Lower leg skin (tissue), 4 donors: ENCODE measurements around the gene NXNL1. TPM values are rescaled to one million over a fixed set of nuclear protein-coding genes. Genes with fewer than 3 reads are reported as not detected.

ENCODE experiments used
- DNase-seq, 2 donors: peaks; one replicate each; pipeline ENCODE4 v3.0.0-alpha.2; 2019; ENCODE audit warnings: low spot score in 2 of 2
- H3K4me3 ChIP-seq: fragments of 200-600 bp; sonication (generic); 2 replicates; pipeline ENCODE4 v1.5.1; 2017; ENCODE audit warnings: mild to moderate bottlenecking, low read depth; ENCODE audit not compliant: poor library complexity, severe bottlenecking
- POLR2A ChIP-seq, 2 donors: fragments of 450-650 bp; IDR thresholded peaks; one replicate each; pipeline ENCODE4 v1.6.1; 2016 to 2017; ENCODE audit warnings: antibody characterized with exemption in 2 of 2, mild to moderate bottlenecking in 1 of 2, moderate library complexity in 1 of 2
- WGBS, 2 donors: methylation state at CpG; one replicate each; pipeline ENCODE4 v1.1.5; 2018; 5-methylcytosine and 5-hydroxymethylcytosine counted together
- intact Hi-C: fragments of 100-400 bp; cut with DNase I; formaldehyde crosslinking; loops from one replicate; pipeline ENCODE4 v1.15.0; 2023; ENCODE audit warnings: low total_unique reads
- total RNA-seq, 4 donors: library from RNA; depleted of rRNA; stranded (reverse); fragments of >200 nt; gene quantifications; one replicate each; pipeline ENCODE4 v1.1.0, GENCODE V29; 2016
- TF ChIP-seq, protein P1 (sequence below), 3 donors: fragments of 450-650 bp; IDR thresholded peaks; one replicate each; pipeline ENCODE4 v1.5.1; 2016; ENCODE audit warnings: antibody characterized with exemption in 3 of 3, mild to moderate bottlenecking in 3 of 3, moderate library complexity in 2 of 3

The NXNL1 gene
- total RNA-seq, 4 donors from 2014 or later, result not detected

DNA sequence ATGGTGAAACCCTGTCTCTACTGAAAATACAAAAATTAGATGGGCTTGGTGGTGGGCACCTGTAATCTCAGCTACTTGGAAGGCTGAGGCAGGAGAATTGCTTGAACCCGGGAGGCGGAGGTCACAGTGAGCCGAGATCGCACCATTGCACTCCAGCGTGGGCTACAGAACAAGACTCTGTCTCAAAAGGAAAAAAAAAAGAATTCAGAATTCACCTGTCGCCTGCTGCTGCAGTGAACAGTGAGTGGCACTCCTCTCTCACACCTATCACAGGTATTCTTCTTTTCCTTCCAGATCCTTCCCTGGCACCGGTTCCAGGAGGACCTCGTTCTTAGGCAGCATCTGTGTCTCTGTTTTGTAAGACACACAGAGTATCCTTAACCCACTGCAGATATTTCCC lies 46.6 kb downstream of the NXNL1 start:
- no peak overlapping the region for H3K4me3 ChIP-seq
- 84 to 87% methylated on average over 8 of the region's 8 CpGs for WGBS, 2 donors
- TF ChIP-seq POLR2A (IDR thresholded peaks at IDR 0.05), result no peak
- TF ChIP-seq, protein P1, sequence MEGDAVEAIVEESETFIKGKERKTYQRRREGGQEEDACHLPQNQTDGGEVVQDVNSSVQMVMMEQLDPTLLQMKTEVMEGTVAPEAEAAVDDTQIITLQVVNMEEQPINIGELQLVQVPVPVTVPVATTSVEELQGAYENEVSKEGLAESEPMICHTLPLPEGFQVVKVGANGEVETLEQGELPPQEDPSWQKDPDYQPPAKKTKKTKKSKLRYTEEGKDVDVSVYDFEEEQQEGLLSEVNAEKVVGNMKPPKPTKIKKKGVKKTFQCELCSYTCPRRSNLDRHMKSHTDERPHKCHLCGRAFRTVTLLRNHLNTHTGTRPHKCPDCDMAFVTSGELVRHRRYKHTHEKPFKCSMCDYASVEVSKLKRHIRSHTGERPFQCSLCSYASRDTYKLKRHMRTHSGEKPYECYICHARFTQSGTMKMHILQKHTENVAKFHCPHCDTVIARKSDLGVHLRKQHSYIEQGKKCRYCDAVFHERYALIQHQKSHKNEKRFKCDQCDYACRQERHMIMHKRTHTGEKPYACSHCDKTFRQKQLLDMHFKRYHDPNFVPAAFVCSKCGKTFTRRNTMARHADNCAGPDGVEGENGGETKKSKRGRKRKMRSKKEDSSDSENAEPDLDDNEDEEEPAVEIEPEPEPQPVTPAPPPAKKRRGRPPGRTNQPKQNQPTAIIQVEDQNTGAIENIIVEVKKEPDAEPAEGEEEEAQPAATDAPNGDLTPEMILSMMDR (IDR thresholded peaks at IDR 0.05), result no peak
- DNase-seq, result no peak
- intact Hi-C loops, result no loop called here

DNA sequence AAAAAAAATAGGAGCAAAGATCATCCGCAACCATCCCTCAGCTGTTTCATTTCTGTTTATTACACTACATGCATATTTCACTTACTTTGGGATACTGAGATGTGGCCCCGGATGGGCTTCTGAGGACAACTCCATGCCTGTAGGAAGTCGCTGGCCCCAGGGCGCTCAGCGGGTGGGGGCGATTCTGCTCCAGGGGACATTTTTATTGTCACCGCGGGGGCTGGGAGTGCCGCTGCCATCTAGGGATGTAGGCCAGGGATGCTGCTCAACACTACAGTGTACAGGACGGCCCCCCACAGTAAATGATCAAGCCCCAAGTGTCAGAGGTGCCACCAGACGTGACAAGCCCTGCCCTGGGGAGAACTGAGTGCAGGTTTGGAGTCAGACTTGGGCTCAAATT lies 48.9 kb downstream of the NXNL1 start:
- WGBS, 2 donors, result 61 to 70% methylated on average over 11 of the region's 11 CpGs
- DNase-seq, result no peak
- TF ChIP-seq, protein P1 (IDR thresholded peaks at IDR 0.05), result no peak
- no peak for TF ChIP-seq POLR2A (IDR thresholded peaks at IDR 0.05)

DNA sequence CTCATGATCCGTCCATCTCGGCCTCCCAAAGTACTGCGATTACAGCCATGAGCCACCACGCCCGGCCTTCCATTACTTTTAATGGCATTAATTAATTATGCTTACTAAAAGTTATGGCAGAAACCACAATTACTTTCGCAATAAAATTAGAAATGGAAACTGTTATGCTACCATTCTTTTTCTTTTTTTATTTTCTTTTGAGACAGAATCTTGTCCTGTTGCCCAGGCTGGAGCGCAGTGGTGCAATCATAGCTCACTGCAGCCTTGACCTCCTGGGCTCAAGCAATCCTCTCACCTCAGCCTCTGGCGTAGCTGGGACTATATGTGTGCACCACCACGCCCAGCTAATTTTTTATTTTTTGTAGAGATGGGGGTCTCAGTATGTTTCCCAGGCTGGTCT lies 50.7 kb downstream of the NXNL1 start:
- TF ChIP-seq, protein P1 (IDR thresholded peaks at IDR 0.05), result no peak
- no peak for TF ChIP-seq POLR2A (IDR thresholded peaks at IDR 0.05)
- intact Hi-C loops, result no loop called here
- no peak for DNase-seq
- H3K4me3 ChIP-seq, result no peak overlapping the region
- WGBS, 2 donors, result 88 to 92% methylated on average over 9 of the region's 9 CpGs

More for the DNA sequence above, 48.9 kb downstream of the NXNL1 start:
- intact Hi-C loops, result no loop called here
- H3K4me3 ChIP-seq, result no peak overlapping the region

DNA sequence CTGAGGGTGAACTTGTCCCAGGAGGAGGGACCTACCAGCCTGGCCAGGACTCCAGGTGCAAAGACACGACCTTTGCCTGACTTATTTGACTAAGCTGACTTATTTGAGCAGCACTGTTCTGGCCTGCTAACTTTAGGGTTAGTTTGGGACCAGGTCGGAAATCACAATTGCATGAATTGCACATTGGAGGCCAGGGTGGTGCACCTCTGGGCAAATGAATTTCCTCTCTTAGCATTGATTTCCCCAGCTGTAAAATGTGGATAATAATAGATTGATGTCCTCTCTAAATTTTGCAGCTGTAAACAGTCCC lies 53.9 kb downstream of the NXNL1 start:
- TF ChIP-seq POLR2A (IDR thresholded peaks at IDR 0.05), result no peak
- TF ChIP-seq, protein P1 (IDR thresholded peaks at IDR 0.05), result no peak
- H3K4me3 ChIP-seq, result no peak overlapping the region
- 67 to 73% methylated on average over 2 of the region's 2 CpGs for WGBS, 2 donors
- no peak for DNase-seq
- intact Hi-C loops, result no loop called here

DNA sequence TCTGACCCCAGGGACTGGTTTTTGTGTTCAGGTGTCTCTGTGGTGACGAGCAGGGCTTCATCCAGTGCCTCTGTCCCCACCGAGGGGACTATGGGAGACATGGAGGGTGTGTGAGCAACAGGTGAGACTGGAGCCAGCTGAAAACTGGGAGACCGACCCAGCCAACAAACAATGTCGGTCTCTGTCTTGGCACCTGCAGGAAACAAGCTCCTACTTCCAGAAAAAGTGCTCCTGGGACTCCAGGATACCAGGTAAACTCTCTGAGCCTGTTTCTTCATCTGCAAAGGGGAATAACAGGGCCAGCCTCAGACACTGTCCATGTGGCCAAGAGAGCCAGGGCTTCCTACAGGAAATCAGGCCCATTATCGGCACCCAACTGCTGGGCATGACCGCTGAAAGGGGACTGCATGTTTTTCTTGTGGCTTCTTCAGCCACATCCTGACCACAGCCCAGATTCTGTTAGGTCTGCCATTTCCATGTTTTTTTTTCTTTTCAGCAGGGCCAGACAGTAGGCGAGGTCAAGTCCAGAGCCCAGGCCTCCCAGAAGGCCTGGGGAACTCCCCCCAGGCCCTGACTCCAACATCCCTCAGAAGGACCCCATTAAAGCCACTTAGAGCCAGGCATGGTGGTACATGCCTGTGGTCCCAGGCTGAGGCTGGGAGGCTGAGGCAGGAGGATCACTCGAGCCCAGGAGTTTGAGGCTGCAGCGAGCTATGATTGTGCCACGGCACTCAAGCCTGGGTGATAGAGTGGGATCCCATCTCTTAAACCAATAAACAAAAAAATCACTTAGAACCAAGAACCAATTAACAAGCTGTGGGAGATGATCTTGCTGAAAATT lies 54.5 kb downstream of the NXNL1 start:
- DNase-seq, result no peak
- H3K4me3 ChIP-seq, result no peak overlapping the region
- TF ChIP-seq POLR2A (IDR thresholded peaks at IDR 0.05), result no peak
- TF ChIP-seq, protein P1 (IDR thresholded peaks at IDR 0.05), result no peak
- intact Hi-C loops, result no loop called here
- 60 to 79% methylated on average over 10 of the region's 10 CpGs for WGBS, 2 donors

Other genes starting within 250 kb of the NXNL1 start
- gene USE1, start 245.6 kb downstream of the NXNL1 start, total RNA-seq, result 10 to 100 TPM; 16.6 to 25.5 (median 23.8) TPM
- 1 to 10 TPM; 2.6 to 7.9 (median 4.0) TPM for gene OCEL1, start 234.7 kb downstream of the NXNL1 start, total RNA-seq
- 100 to 1,000 TPM in 1 of 4 donors, 10 to 100 TPM in 3; 57.2 to 119 (median 83.6) TPM for gene NR2F6, start 215.0 kb downstream of the NXNL1 start, total RNA-seq
- gene USHBP1, start 196.2 kb downstream of the NXNL1 start, total RNA-seq, result 1 to 10 TPM in 3 of 4 donors, under 1 TPM in 1; 0.80 to 3.0 (median 2.0) TPM
- gene BABAM1, start 193.5 kb downstream of the NXNL1 start, total RNA-seq, result 10 to 100 TPM; 48.3 to 61.2 (median 59.6) TPM
- 1 to 10 TPM in 1 of 4 donors, under 1 TPM in 3; 0.07 to 1.1 (median 0.36) TPM for gene ANKLE1, start 179.0 kb downstream of the NXNL1 start, total RNA-seq
- gene ABHD8, start 157.5 kb downstream of the NXNL1 start, total RNA-seq, result 10 to 100 TPM; 20.2 to 34.9 (median 27.7) TPM
- 100 to 1,000 TPM in 3 of 4 donors, 10 to 100 TPM in 1; 88.4 to 228 (median 131) TPM for gene MRPL34, start 155.1 kb downstream of the NXNL1 start, total RNA-seq
- 10 to 100 TPM; 16.4 to 30.7 (median 26.3) TPM for gene DDA1, start 151.4 kb downstream of the NXNL1 start, total RNA-seq
- gene ANO8, start 126.1 kb downstream of the NXNL1 start, total RNA-seq, result 10 to 100 TPM; 31.1 to 56.8 (median 46.9) TPM
- 10 to 100 TPM; 30.6 to 36.8 (median 35.0) TPM for gene GTPBP3, start 123.4 kb downstream of the NXNL1 start, total RNA-seq
- 10 to 100 TPM; 11.7 to 96.5 (median 50.2) TPM for gene PLVAP, start 83.6 kb downstream of the NXNL1 start, total RNA-seq
- not detected for gene CCDC194, start 66.7 kb downstream of the NXNL1 start, total RNA-seq
- 10 to 100 TPM in 3 of 4 donors, 1 to 10 TPM in 1; 9.4 to 15.9 (median 12.5) TPM for gene BST2, start 55.3 kb downstream of the NXNL1 start, total RNA-seq
- 10 to 100 TPM; 66.8 to 86.4 (median 75.6) TPM for gene MVB12A, start 40.9 kb downstream of the NXNL1 start, total RNA-seq
- 1 to 10 TPM in 1 of 4 donors, under 1 TPM in 2, not detected in 1; 0.42 to 1.3 (median 0.61) TPM for gene TMEM221, start 12.3 kb downstream of the NXNL1 start, total RNA-seq
- 10 to 100 TPM; 30.6 to 58.2 (median 43.6) TPM for gene SLC27A1, start 9.6 kb upstream of the NXNL1 start, total RNA-seq
- 100 to 1,000 TPM; 107 to 130 (median 117) TPM for gene PGLS, start 50.7 kb upstream of the NXNL1 start, total RNA-seq
- gene COLGALT1, start 94.7 kb upstream of the NXNL1 start, total RNA-seq, result 10 to 100 TPM; 46.8 to 59.3 (median 53.3) TPM
- gene UNC13A, start 227.4 kb upstream of the NXNL1 start, total RNA-seq, result not detected